GM19239 (cell line): ENCODE data around the gene RTKN2.
"Not testable (repeated sequence)": the region's sequence is repeated elsewhere in the genome, so short reads cannot be mapped to it uniquely, and the experiment has no call there.

Source experiments
- DNase-seq: peaks from one replicate; pipeline ENCODE4 v3.0.0; 2011; ENCODE audit warnings: low spot score; ENCODE audit not compliant: insufficient read length
- FAIRE-seq: peaks from 2 replicates; lab custom pipeline; 2011; peaks lifted over from hg19 to GRCh38; lab: Jason Lieb, UNC

The RTKN2 gene

GRCh38 chr10:62261666-62262065, 7.0 kb downstream of the RTKN2 start:
- FAIRE-seq, result no peak
- no peak for DNase-seq

- DNase-seq (no peak), FAIRE-seq (no peak)
Observed at GRCh38 chr10:62259998-62260397, 8.6 kb downstream of the RTKN2 start.

DNA sequence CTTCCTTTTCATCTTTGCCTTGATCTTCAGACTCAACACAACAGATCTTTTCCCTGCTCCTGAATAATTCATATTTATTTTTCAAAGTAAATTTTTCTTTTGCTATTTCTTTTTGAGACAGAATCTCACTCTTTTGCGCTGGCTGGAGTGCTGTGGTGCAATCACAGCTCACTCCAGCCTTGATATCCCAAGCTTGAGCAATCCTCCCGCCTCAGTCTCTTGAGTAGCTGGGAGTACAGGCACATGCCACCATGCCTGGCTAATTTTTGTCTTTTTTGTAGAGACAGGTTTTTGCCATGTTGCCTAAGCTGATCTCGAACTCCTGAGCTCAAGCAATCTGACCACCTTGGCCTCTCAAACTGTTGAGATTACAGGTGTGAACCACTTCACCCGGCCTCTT, 9.2 kb downstream of the RTKN2 start:
- DNase-seq (no peak), FAIRE-seq (no peak)

- DNase-seq (no peak), FAIRE-seq (no peak)
Observed at GRCh38 chr10:62258926-62259325, 9.7 kb downstream of the RTKN2 start.

- no peak for DNase-seq
- FAIRE-seq, result no peak
Observed at GRCh38 chr10:62253704-62254103, 14.9 kb downstream of the RTKN2 start.

GRCh38 chr10:62252051-62252450, 16.6 kb downstream of the RTKN2 start:
- DNase-seq, result no peak
- no peak for FAIRE-seq

DNA sequence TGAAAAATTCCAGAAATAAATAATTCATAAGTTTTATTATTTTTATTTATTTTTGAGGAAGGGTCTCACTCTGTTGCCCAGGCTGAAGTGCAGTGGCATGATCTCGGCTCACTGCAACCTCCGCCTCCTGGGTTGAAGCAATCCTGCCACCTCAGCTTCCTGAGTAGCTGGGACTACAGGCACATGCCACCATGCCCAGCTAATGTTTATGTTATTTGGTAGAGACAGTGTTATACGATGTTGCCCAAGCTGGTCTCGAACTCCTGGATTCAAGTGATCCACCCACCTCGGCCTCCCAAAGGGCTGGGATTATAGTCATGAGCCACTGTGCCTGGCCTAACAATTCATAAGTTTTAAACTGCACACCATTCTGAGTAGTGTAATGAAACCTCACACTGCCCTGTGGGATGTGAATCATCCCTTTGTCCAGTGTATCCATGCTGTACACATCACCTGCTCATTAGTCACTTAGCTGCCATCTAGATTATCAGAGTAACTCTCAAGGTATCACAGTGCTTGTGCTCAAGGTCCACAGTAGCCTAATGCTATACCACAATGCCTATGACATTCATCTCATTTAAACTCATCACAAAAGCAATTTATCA, 17.9 kb downstream of the RTKN2 start:
- FAIRE-seq, result no peak

GRCh38 chr10:62249957-62250356, 18.7 kb downstream of the RTKN2 start:
- DNase-seq (no peak), FAIRE-seq (no peak)

More for the DNA sequence above, 17.9 kb downstream of the RTKN2 start:
- no peak for DNase-seq

DNA sequence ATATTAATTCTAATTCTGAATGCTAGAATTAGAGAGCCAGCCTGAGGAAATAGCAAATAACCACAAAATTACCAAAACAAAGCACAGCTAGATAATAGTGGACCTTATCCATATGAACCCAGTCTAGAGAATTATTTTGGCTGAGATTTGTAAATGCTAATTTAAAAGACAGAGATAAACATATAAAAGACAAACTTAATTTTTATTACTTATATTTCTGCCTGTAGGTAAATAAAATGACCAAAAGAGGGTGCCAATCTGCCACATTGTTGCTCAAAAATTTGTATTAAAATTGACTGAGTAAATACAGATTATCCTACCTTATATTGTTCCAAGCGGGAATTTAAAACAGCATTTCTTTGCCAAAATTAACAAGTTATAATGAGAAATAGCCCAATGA, 20.2 kb downstream of the RTKN2 start:
- FAIRE-seq (peak; percentile 72), DNase-seq (no peak)

- DNase-seq (no peak), FAIRE-seq (peak; percentile 96)
Observed at GRCh38 chr10:62244785-62245467, 23.7 kb downstream of the RTKN2 start.

- FAIRE-seq, result no peak
Observed at GRCh38 chr10:62244088-62244487, 24.6 kb downstream of the RTKN2 start.

DNA sequence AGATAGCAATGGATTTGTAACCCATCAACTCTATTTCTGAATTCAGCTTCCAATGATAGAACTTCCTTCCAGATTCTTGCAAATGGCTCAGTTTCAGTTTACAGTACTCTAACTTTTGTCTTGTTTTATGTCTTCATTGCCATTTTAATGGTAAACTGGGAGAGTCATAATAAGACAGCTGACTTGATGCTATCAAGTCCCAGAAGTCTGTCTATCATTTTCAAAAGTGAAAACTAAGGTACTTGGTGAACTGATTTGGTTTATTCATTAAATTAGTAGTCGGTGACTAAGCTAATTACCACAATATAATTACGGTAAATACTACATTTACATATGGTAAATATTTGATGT, 25.0 kb downstream of the RTKN2 start:
- FAIRE-seq (peak; percentile 95), DNase-seq (no peak)

More at GRCh38 chr10:62244088-62244487, 24.6 kb downstream of the RTKN2 start:
- no peak for DNase-seq

- not testable (repeated sequence) for DNase-seq, FAIRE-seq
Observed at GRCh38 chr10:62242965-62243646, 25.5 kb downstream of the RTKN2 start.

- not testable (repeated sequence) for FAIRE-seq, DNase-seq
Observed at GRCh38 chr10:62241521-62241920, 27.1 kb downstream of the RTKN2 start.

GRCh38 chr10:62239994-62240393, 28.6 kb downstream of the RTKN2 start:
- FAIRE-seq (peak; percentile 11), DNase-seq (no peak)

DNA sequence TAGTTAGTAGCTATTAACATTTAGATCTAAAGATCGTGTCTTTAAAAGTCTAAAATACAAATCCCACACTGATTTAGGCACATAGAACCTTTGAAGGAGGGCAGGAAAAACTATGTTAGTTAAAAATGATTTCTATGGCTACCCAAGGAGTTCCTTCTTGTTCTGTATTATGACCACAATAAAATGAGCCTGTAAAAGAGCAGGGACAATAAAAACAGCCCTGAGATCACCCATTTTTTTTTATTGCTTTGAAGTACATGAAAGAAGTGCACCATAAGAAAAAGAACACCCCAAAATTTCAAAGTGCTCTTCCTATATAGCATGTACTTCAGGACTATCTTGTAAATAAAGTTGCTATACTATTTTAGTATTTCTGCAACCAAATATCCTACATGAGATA, 29.8 kb downstream of the RTKN2 start:
- DNase-seq, result no peak
- FAIRE-seq, result no peak

DNA sequence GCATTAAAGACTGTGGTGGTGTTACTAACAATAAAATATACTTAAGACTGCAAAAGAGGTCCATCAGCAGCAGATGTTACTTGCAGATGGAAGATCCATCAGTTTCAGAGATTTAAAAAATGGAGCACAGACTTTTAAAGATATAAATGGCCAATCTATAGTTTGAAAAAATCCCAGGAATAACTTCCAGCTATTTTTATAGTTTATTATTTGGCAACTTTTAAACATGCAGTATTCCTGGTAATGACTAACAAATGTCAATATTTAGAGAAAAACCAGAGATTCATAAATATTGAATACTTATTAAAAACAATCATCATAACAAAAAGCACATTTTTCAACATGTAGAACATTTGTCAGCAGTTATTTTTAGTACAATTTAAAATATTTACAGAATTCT, 30.7 kb downstream of the RTKN2 start:
- no peak for FAIRE-seq
- DNase-seq, result no peak

GRCh38 chr10:62237506-62237905, 31.1 kb downstream of the RTKN2 start:
- FAIRE-seq, result no peak
- DNase-seq, result no peak

DNA sequence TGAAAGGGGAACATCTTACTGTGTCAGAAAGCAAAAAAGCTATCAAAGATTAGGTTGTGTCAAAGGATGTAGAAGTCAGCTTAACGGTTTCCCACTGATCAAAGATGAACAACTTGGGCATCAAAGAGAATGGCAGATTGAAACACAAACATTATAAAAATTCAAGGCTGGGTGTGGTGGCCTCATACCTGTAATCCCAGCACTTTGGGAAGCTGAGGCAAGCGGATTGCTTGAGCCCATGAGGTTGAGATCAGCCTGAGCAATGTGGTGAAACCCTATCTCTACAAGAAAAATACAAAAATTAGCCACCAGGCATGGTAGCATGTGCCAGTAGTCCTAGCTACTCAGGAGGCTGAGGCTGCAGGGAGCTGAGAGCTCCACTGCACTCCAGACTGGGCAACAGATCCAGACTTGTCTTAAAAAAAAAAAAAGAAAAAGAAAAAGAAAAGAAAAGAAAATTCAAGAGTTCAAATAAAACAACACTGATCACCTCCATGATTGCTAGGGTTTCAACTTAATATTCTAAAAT, 34.5 kb downstream of the RTKN2 start:
- DNase-seq, result no peak

GRCh38 chr10:62233356-62234076, 35.1 kb downstream of the RTKN2 start:
- DNase-seq (no peak), FAIRE-seq (no peak)

More for the DNA sequence above, 34.5 kb downstream of the RTKN2 start:
- no peak for FAIRE-seq

- no peak for DNase-seq
- no peak for FAIRE-seq
Observed at GRCh38 chr10:62231805-62232204, 36.8 kb downstream of the RTKN2 start.
